Fibroblast of lung (primary cell): ENCODE results near the gene SPRR2G.
"Not testable (repeated sequence)": the region's sequence is repeated elsewhere in the genome, so short reads cannot be mapped to it uniquely, and the experiment has no call there.

ENCODE experiments used
- CTCF ChIP-seq, 2 donors: IDR thresholded peaks in 1 of 2; conservative IDR thresholded peaks in 1 of 2; 1 replicate in 1 of 2; 2 replicates in 1 of 2; pipeline ENCODE4 v1.5.1; 2011 to 2012; ENCODE audit warnings: low read length in 2 of 2, control low read depth in 1 of 2, inconsistent platforms in 1 of 2, low read depth in 1 of 2, mild to moderate bottlenecking in 1 of 2
- EZH2 ChIP-seq: IDR thresholded peaks from 2 replicates; pipeline ENCODE4 v1.5.1; 2012; ENCODE audit warnings: low read length, control low read depth, mild to moderate bottlenecking; ENCODE audit errors: missing control alignments

- TF ChIP-seq EZH2; CTCF (conservative IDR thresholded peaks at IDR 0.05 in 1 of 2, IDR thresholded peaks at IDR 0.05 in 1 of 2; ENCODE audit: low read depth in 1 of 2, low read length in 2 of 2): not testable (repeated sequence)
Observed at GRCh38 chr1:153123793-153124192, 26.9 kb downstream of the SPRR2G start.
